Gastroesophageal sphincter (tissue), 4 donors: ENCODE results near the gene ME2. TPM values are rescaled to one million over a fixed set of nuclear protein-coding genes. Genes with fewer than 3 reads are reported as not detected.

Experiments used
- ATAC-seq: fragments of 150-250 bp; one replicate; pipeline ENCODE4 v1.9.1; 2016; ENCODE audit warnings: mild to moderate bottlenecking, moderate library complexity
- H3K27ac ChIP-seq, 4 donors: fragments of 200-600 bp; sonication (generic) in 3 of 4; 1 replicate in 3 of 4; 2 replicates in 1 of 4; pipeline ENCODE4 v1.5.1; 2016 to 2019
- H3K27me3 ChIP-seq: fragments of 200-600 bp; sonication (generic); one replicate; pipeline ENCODE4 v1.5.1; 2019
- H3K36me3 ChIP-seq, 2 donors: fragments of 200-600 bp; sonication (generic); one replicate each; pipeline ENCODE4 v1.5.1; 2019; ENCODE audit warnings: control low read depth in 1 of 2
- H3K4me1 ChIP-seq, 3 donors: fragments of 200-600 bp; sonication (generic); 1 replicate in 2 of 3; 2 replicates in 1 of 3; pipeline ENCODE4 v1.5.1; 2016 to 2019; ENCODE audit warnings: control low read depth in 2 of 3
- H3K4me3 ChIP-seq, 2 donors: fragments of 200-600 bp; sonication (generic); one replicate each; pipeline ENCODE4 v1.5.1; 2019; ENCODE audit warnings: mild to moderate bottlenecking in 1 of 2, moderate library complexity in 1 of 2
- H3K9me3 ChIP-seq, 3 donors: fragments of 200-600 bp; sonication (generic); one replicate each; pipeline ENCODE4 v1.5.1; 2017 to 2019; ENCODE audit warnings: control low read depth in 2 of 3
- CTCF ChIP-seq, 4 experiments: fragments of 200-600 bp in 2 of 4; fragments of 450-650 bp in 2 of 4; sonication (generic) in 1 of 4; IDR thresholded peaks; one replicate each; pipeline ENCODE4 v1.5.1; 2017 to 2019; ENCODE audit warnings: antibody characterized with exemption in 4 of 4, mild to moderate bottlenecking in 2 of 4, moderate library complexity in 2 of 4
- EP300 ChIP-seq: sonication (generic); formaldehyde crosslinking; IDR thresholded peaks from one replicate; pipeline ENCODE4 v1.6.1; 2017; ENCODE audit warnings: antibody characterized with exemption, mild to moderate bottlenecking
- POLR2A ChIP-seq, 2 donors: fragments of 450-650 bp; IDR thresholded peaks; one replicate each; pipeline ENCODE4 v1.6.1; 2017; ENCODE audit warnings: antibody characterized with exemption in 2 of 2, mild to moderate bottlenecking in 2 of 2, moderate library complexity in 1 of 2
- POLR2AphosphoS5 ChIP-seq: sonication (generic); formaldehyde crosslinking; IDR thresholded peaks from one replicate; pipeline ENCODE4 v1.6.1; 2017; ENCODE audit warnings: antibody characterized with exemption
- WGBS, 2 donors: methylation state at CpG; one replicate each; pipeline ENCODE4 v1.1.5; 2018; ENCODE audit warnings: low coverage in 1 of 2; 5-methylcytosine and 5-hydroxymethylcytosine counted together
- total RNA-seq, 4 donors: library from RNA; depleted of rRNA; stranded (reverse); fragments of >200 nt; gene quantifications; one replicate each; pipeline ENCODE4 v1.1.0, GENCODE V29; 2016

ME2 gene
- total RNA-seq, 4 donors from 2014 or later: 44.8 to 59.2 (median 53.1) TPM

GRCh38 chr18:50911006-50911405 is 32.1 kb downstream of the ME2 start:
- Histone ChIP-seq H3K4me1 (no peaks in the 10 kb centered on the region), H3K9me3 (peaks cover 0 to 9% (median 0%) of the 10 kb centered on the region in 3 donors), H3K36me3 (peaks cover 0 to 80% of the 10 kb centered on the region in 2 donors), H3K27ac (no peak overlapping the region), H3K27me3 (no peaks in the 10 kb centered on the region), H3K4me3 (no peak overlapping the region)
- 50 to 100% methylated on average over 1 of the region's 1 CpG for WGBS, 2 donors
- TF ChIP-seq EP300: no peak
- TF ChIP-seq POLR2AphosphoS5: no peak
- TF ChIP-seq CTCF (IDR thresholded peaks at IDR 0.05): no peak
- TF ChIP-seq POLR2A (IDR thresholded peaks at IDR 0.05): no peak
- ATAC-seq: no peak

GRCh38 chr18:50917021-50917420 is 38.1 kb downstream of the ME2 start:
- H3K27me3 ChIP-seq: no peaks in the 10 kb centered on the region
- ATAC-seq: no peak
- WGBS, 2 donors: 67 to 83% methylated on average over 1 of the region's 1 CpG
- H3K27ac ChIP-seq: no peak overlapping the region
- TF ChIP-seq POLR2A (IDR thresholded peaks at IDR 0.05) (no peak), CTCF (IDR thresholded peaks at IDR 0.05) (no peak), EP300 (no peak), POLR2AphosphoS5 (no peak)
- no peaks in the 10 kb centered on the region for H3K4me1 ChIP-seq
- peaks cover 0 to 74% of the 10 kb centered on the region in 2 donors for H3K36me3 ChIP-seq
- H3K4me3 ChIP-seq: no peak overlapping the region
- H3K9me3 ChIP-seq: no peaks in the 10 kb centered on the region

- no peaks in the 10 kb centered on the region for H3K27me3 ChIP-seq
- H3K4me1 ChIP-seq: no peaks in the 10 kb centered on the region
- no peak for TF ChIP-seq POLR2AphosphoS5
- TF ChIP-seq POLR2A (IDR thresholded peaks at IDR 0.05): no peak
- no peak for TF ChIP-seq CTCF (IDR thresholded peaks at IDR 0.05)
- no peak for TF ChIP-seq EP300
- no peak overlapping the region for H3K4me3 ChIP-seq
- no peaks in the 10 kb centered on the region for H3K9me3 ChIP-seq
- WGBS, 2 donors: 92 to 95% methylated on average over 4 to 5 of the region's 5 CpGs
- peaks cover 0 to 74% of the 10 kb centered on the region in 2 donors for H3K36me3 ChIP-seq
- H3K27ac ChIP-seq: no peak overlapping the region
- no peak for ATAC-seq
Measured at GRCh38 chr18:50918153-50918552, 39.2 kb downstream of the ME2 start.

- peaks cover 0 to 97% of the 10 kb centered on the region in 2 donors for H3K36me3 ChIP-seq
- 90 to 100% methylated on average over 2 of the region's 2 CpGs for WGBS, 2 donors
Measured at GRCh38 chr18:50924372-50924771, 45.5 kb downstream of the ME2 start.

More at GRCh38 chr18:50924372-50924771, 45.5 kb downstream of the ME2 start:
- TF ChIP-seq POLR2A (IDR thresholded peaks at IDR 0.05) (no peak), EP300 (no peak), CTCF (IDR thresholded peaks at IDR 0.05) (no peak), POLR2AphosphoS5 (no peak)
- Histone ChIP-seq H3K27ac (no peak overlapping the region), H3K9me3 (no peaks in the 10 kb centered on the region), H3K4me1 (no peaks in the 10 kb centered on the region), H3K27me3 (no peaks in the 10 kb centered on the region), H3K4me3 (no peak overlapping the region)
- ATAC-seq: no peak
